ENCODE measurements around the gene DTX2.
"Not testable (repeated sequence)": the region's sequence is repeated elsewhere in the genome, so short reads cannot be mapped to it uniquely, and the experiment has no call there.

- not testable (repeated sequence) for TF ChIP-seq CTCF (IDR thresholded peaks at IDR 0.05 in 8 of 11, conservative IDR thresholded peaks at IDR 0.05 in 3 of 11); POLR2AphosphoS5 (IDR thresholded peaks at IDR 0.05)
Observed at GRCh38 chr7:76473097-76473496, 11.6 kb downstream of the DTX2 start.
